ENCODE measurements around the gene TMEM212.
"Not testable (repeated sequence)": the region's sequence is repeated elsewhere in the genome, so short reads cannot be mapped to it uniquely, and the experiment has no call there.

TMEM212 gene

DNA sequence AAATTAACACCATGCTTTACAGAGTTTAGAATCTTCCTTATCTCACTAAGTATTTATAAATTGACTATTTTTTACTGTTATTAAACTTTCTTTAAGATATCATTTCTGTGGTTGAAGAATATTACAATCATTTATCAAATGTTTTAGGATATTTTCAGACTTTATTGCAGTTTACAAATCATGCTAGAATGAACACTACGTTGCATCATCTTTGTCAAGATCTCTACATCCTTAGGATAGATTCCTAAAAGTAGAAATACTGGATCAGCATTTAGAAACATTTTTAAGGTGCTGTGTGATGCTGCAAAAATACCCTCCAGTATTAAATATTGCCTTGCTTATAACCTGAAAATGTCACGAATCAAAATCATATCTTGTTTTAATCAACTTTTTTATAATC is 30.3 kb upstream of the TMEM212 start:
- DNase-seq (ENCODE audit: low read depth in 2 of 3, low spot score in 2 of 3), result no peak

GRCh38 chr3:171813278-171813896 is 29.8 kb upstream of the TMEM212 start:
- DNase-seq (ENCODE audit: low read depth in 2 of 3, low spot score in 2 of 3), result no peak

GRCh38 chr3:171813897-171814460 is 29.2 kb upstream of the TMEM212 start:
- DNase-seq (ENCODE audit: low read depth in 2 of 3, low spot score in 2 of 3), result no peak

- not testable (repeated sequence) for DNase-seq (ENCODE audit: low read depth in 2 of 3, low spot score in 2 of 3)
These were observed 28.5 kb upstream of the TMEM212 start for GRCh38 chr3:171814662-171815061.

GRCh38 chr3:171815973-171816595 is 27.1 kb upstream of the TMEM212 start:
- no peak for DNase-seq (ENCODE audit: low read depth in 2 of 3, low spot score in 2 of 3)

GRCh38 chr3:171817074-171817800 is 25.9 kb upstream of the TMEM212 start:
- no peak for DNase-seq (ENCODE audit: low read depth in 2 of 3, low spot score in 2 of 3)

- DNase-seq (ENCODE audit: low read depth in 2 of 3, low spot score in 2 of 3), result no peak
These were observed 22.1 kb upstream of the TMEM212 start for GRCh38 chr3:171821044-171821443.

GRCh38 chr3:171821778-171822358 is 21.3 kb upstream of the TMEM212 start:
- DNase-seq (ENCODE audit: low read depth in 2 of 3, low spot score in 2 of 3), result no peak

GRCh38 chr3:171822431-171823106 is 20.6 kb upstream of the TMEM212 start:
- no peak for DNase-seq (ENCODE audit: low read depth in 2 of 3, low spot score in 2 of 3)

DNA sequence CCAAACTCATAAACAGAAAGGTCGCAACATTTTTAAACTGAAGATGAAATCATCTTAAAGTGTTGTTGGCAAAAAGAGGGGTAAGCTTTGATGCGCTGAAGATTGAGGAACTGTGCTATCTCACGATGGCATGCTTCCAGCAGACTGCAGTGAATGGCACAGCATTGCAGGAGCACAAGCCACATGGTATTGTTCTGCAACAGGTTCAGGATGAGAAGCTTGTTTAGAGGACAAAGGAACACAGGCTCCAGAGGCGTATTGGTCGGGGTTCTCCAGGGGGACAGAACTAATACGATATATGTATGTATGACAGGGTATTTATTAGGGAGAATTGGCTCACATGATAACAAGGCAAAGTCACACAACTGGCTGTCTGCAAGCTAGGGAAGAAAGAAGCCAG is 19.0 kb upstream of the TMEM212 start:
- DNase-seq (ENCODE audit: low read depth in 2 of 3, low spot score in 2 of 3), result no peak

DNA sequence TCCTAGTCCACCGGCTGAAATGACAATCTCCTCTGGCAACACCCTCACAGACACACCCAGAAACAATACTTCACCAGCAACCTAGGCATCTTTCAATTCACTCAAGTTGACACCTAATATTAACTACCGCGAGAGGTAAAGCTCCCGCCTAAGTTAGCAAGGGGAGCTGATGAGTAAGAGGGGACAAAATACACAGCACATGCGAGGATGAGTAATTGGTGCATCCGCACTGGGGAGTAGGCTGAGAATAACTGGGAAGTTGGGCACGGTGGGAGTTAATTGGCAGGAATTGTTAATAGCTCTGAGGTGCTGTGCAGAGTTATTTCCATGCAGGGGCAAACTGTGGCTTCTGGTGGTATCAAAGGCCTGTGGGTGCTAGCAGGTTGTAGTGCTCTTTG is 18.3 kb upstream of the TMEM212 start:
- no peak for DNase-seq (ENCODE audit: low read depth in 2 of 3, low spot score in 2 of 3)

GRCh38 chr3:171825222-171825828 is 17.8 kb upstream of the TMEM212 start:
- DNase-seq (ENCODE audit: low read depth in 2 of 3, low spot score in 2 of 3), result no peak

- DNase-seq (ENCODE audit: low read depth in 2 of 3, low spot score in 2 of 3), result no peak
These were observed 15.8 kb upstream of the TMEM212 start for GRCh38 chr3:171827385-171827784.

DNA sequence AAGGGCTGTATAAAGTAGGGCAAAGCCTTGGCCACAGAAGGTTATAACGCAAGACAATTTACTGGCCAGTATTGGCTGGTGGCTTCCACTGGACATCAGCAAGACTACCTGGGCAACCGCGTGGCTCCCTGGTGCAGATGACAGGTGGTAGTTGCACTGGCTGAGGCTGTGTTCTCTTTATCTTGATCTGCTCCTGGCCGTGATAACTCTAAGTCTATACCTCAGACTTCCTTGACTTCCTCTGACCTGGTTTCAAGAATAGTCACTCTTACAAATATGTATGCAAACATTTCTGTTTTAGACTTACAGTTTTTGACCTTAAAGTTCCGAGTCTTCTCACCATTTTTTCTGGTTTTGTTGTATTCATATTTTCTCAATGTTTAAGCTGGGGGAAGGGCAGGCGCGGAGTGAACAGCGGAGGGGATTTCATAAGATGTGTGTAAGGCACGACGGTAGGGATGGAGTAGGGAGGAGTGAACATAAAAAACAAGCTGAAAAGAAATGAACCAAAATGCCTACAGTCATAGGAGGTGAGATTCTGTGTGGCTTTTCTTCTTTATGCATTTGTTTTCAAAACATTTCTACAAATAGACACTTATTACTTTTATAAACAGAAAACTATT is 15.2 kb upstream of the TMEM212 start:
- DNase-seq (ENCODE audit: low read depth in 2 of 3, low spot score in 2 of 3), result no peak

GRCh38 chr3:171828902-171829770 is 14.0 kb upstream of the TMEM212 start:
- DNase-seq (ENCODE audit: low read depth in 2 of 3, low spot score in 2 of 3), result no peak

- no peak for DNase-seq (ENCODE audit: low read depth in 2 of 3, low spot score in 2 of 3)
These were observed 13.2 kb upstream of the TMEM212 start for GRCh38 chr3:171829841-171830517.

- no peak for DNase-seq (ENCODE audit: low read depth in 2 of 3, low spot score in 2 of 3)
These were observed 12.7 kb upstream of the TMEM212 start for GRCh38 chr3:171830518-171830875.

DNA sequence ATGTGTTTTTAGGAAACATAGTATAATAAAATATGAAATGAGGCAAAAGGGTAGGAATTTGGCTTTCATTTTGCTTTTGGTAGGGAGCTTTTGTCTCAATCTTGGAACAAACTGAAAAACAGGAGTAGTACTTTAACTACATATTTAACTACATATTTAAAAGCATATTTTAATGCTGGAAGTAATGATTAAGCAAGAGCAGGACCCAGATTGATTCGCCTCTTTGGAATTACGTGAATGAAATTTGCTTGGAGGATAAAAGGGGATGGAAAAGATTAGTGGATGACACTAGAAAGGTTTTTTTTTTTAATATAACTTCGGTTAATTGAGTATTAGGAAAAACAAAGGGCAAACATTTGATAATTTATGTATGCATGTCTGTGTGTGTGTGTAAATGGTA is 11.2 kb upstream of the TMEM212 start:
- no peak for DNase-seq (ENCODE audit: low read depth in 2 of 3, low spot score in 2 of 3)

DNA sequence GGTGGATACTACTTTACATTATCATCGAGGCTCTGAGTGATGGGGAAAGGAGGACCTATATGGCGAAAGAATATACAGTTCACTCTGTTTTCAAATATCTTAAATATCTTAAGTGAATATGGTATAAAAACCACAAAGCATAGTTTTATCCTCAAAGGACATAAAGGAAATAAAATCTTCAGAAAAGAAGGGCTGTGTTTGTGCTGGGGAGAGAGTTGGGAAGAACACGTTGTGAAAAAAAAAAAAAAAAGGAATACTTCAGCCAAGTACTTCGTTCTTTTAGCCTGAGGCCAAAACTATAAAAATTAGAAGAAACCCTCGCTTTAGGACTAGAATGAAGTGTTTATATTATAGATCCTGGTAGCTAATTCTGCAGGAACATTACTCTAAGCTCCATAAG is 10.2 kb upstream of the TMEM212 start:
- DNase-seq (ENCODE audit: low read depth in 2 of 3, low spot score in 2 of 3), result no peak
